Measurements from ENCODE around the gene PADI2. TPM values are rescaled to one million over a fixed set of nuclear protein-coding genes. Genes with fewer than 3 reads are reported as not detected.

Gene PADI2
- total RNA-seq, 1 donor from 2014 or later: 0.28 TPM

- no peak for TF ChIP-seq CTCF (IDR thresholded peaks at IDR 0.05; ENCODE audit: unreplicated experiment)
- Mint-ChIP-seq H3K27ac (ENCODE audit: unreplicated experiment) (no peak overlapping the region), H3K9me3 (ENCODE audit: unreplicated experiment) (no peaks in the 10 kb centered on the region), H3K4me3 (ENCODE audit: unreplicated experiment) (no peak overlapping the region), H3K27me3 (ENCODE audit: unreplicated experiment) (peaks cover 1% of the 10 kb centered on the region), H3K4me1 (ENCODE audit: unreplicated experiment) (no peaks in the 10 kb centered on the region), H3K36me3 (ENCODE audit: low read depth, unreplicated experiment) (no peaks in the 10 kb centered on the region)
- no peak for DNase-seq (ENCODE audit: low spot score)
Measured at GRCh38 chr1:17165823-17166222, 46.6 kb upstream of the PADI2 start.

- no peak overlapping the region for H3K27ac Mint-ChIP-seq (ENCODE audit: unreplicated experiment)
- H3K27me3 Mint-ChIP-seq (ENCODE audit: unreplicated experiment): peaks cover 3% of the 10 kb centered on the region
- no peak overlapping the region for H3K4me3 Mint-ChIP-seq (ENCODE audit: unreplicated experiment)
- H3K36me3 Mint-ChIP-seq (ENCODE audit: low read depth, unreplicated experiment): no peaks in the 10 kb centered on the region
- DNase-seq (ENCODE audit: low spot score): no peak
- H3K9me3 Mint-ChIP-seq (ENCODE audit: unreplicated experiment): no peaks in the 10 kb centered on the region
- no peak for TF ChIP-seq CTCF (IDR thresholded peaks at IDR 0.05; ENCODE audit: unreplicated experiment)
- no peaks in the 10 kb centered on the region for H3K4me1 Mint-ChIP-seq (ENCODE audit: unreplicated experiment)
Measured at GRCh38 chr1:17163789-17164666, 44.8 kb upstream of the PADI2 start.

- peaks cover 3% of the 10 kb centered on the region for H3K27me3 Mint-ChIP-seq (ENCODE audit: unreplicated experiment)
- no peak for TF ChIP-seq CTCF (IDR thresholded peaks at IDR 0.05; ENCODE audit: unreplicated experiment)
- H3K36me3 Mint-ChIP-seq (ENCODE audit: low read depth, unreplicated experiment): no peaks in the 10 kb centered on the region
- no peak overlapping the region for H3K4me3 Mint-ChIP-seq (ENCODE audit: unreplicated experiment)
- H3K4me1 Mint-ChIP-seq (ENCODE audit: unreplicated experiment): no peaks in the 10 kb centered on the region
- H3K9me3 Mint-ChIP-seq (ENCODE audit: unreplicated experiment): no peaks in the 10 kb centered on the region
- H3K27ac Mint-ChIP-seq (ENCODE audit: unreplicated experiment): no peak overlapping the region
- no peak for DNase-seq (ENCODE audit: low spot score)
Measured at GRCh38 chr1:17163371-17163770, 44.1 kb upstream of the PADI2 start.

- peaks cover 3% of the 10 kb centered on the region for H3K27me3 Mint-ChIP-seq (ENCODE audit: unreplicated experiment)
- H3K4me1 Mint-ChIP-seq (ENCODE audit: unreplicated experiment): no peaks in the 10 kb centered on the region
- H3K4me3 Mint-ChIP-seq (ENCODE audit: unreplicated experiment): no peak overlapping the region
- H3K27ac Mint-ChIP-seq (ENCODE audit: unreplicated experiment): no peak overlapping the region
- H3K36me3 Mint-ChIP-seq (ENCODE audit: low read depth, unreplicated experiment): no peaks in the 10 kb centered on the region
- DNase-seq (ENCODE audit: low spot score): no peak
- TF ChIP-seq CTCF (IDR thresholded peaks at IDR 0.05; ENCODE audit: unreplicated experiment): no peak
- no peaks in the 10 kb centered on the region for H3K9me3 Mint-ChIP-seq (ENCODE audit: unreplicated experiment)
Measured at GRCh38 chr1:17162941-17163340, 43.7 kb upstream of the PADI2 start.
